Mesenchymal stem cell (in vitro differentiated cells and primary cell): ENCODE results near the gene TMEM151B.

ENCODE experiments used
- DNase-seq: peaks from one replicate; pipeline ENCODE4 v3.0.0-alpha.2; 2013
- H2AFZ ChIP-seq: one replicate; pipeline ENCODE4 v1.6.1; 2013; ENCODE audit warnings: low read depth, mild to moderate bottlenecking, control low read depth, inconsistent platforms, low read length, moderate library complexity
- H2AK5ac ChIP-seq: 2 replicates; pipeline ENCODE4 v1.6.1; 2013; ENCODE audit warnings: low read length, moderate library complexity, mild to moderate bottlenecking, inconsistent platforms; ENCODE audit not compliant: severe bottlenecking
- H2BK120ac ChIP-seq: one replicate; pipeline ENCODE4 v1.6.1; 2013; ENCODE audit warnings: low read depth, mild to moderate bottlenecking, inconsistent platforms, low read length, moderate library complexity
- H2BK12ac ChIP-seq, 2 experiments: one replicate each; pipeline ENCODE4 v1.6.1; 2013; ENCODE audit warnings: inconsistent platforms in 2 of 2, low read length in 2 of 2, mild to moderate bottlenecking in 2 of 2, moderate library complexity in 2 of 2, control low read depth in 1 of 2
- H2BK15ac ChIP-seq: one replicate; pipeline ENCODE4 v1.6.1; 2013; ENCODE audit warnings: mild to moderate bottlenecking, low read depth, inconsistent platforms; ENCODE audit not compliant: poor library complexity, severe bottlenecking
- H2BK5ac ChIP-seq: 2 replicates; pipeline ENCODE4 v1.6.1; 2013; ENCODE audit warnings: low read depth, mild to moderate bottlenecking, low read length, control low read depth, inconsistent platforms; ENCODE audit not compliant: poor library complexity, severe bottlenecking
- H3K14ac ChIP-seq, 2 experiments: one replicate each; pipeline ENCODE4 v1.6.1; 2013; ENCODE audit warnings: inconsistent platforms in 2 of 2, low read length in 2 of 2, control low read depth in 1 of 2, mild to moderate bottlenecking in 1 of 2, moderate library complexity in 1 of 2
- H3K18ac ChIP-seq, 2 experiments: one replicate each; pipeline ENCODE4 v1.6.1; 2013; ENCODE audit warnings: inconsistent platforms in 2 of 2, low read length in 2 of 2, control low read depth in 1 of 2, low read depth in 1 of 2, mild to moderate bottlenecking in 1 of 2
- H3K23ac ChIP-seq, 2 experiments: one replicate each; pipeline ENCODE4 v1.6.1; 2013; ENCODE audit warnings: inconsistent platforms in 2 of 2, low read length in 2 of 2, mild to moderate bottlenecking in 2 of 2, moderate library complexity in 2 of 2, control low read depth in 1 of 2
- H3K27ac ChIP-seq: 2 replicates; pipeline ENCODE4 v1.5.1; 2013; ENCODE audit warnings: mild to moderate bottlenecking, moderate library complexity, low read length, control low read depth, inconsistent platforms; ENCODE audit not compliant: poor library complexity, severe bottlenecking
- H3K27me3 ChIP-seq, 2 experiments: 2 replicates each; pipeline versions ENCODE4 v1.6.1 to v1.7.0; 2013; ENCODE audit warnings: low read length in 2 of 2, mild to moderate bottlenecking in 2 of 2, moderate library complexity in 2 of 2, control low read depth in 1 of 2, inconsistent platforms in 1 of 2; ENCODE audit not compliant: control insufficient read depth in 1 of 2, insufficient read depth in 1 of 2
- H3K36me3 ChIP-seq, 2 experiments: 2 replicates each; pipeline versions ENCODE4 v1.6.1 to v1.7.0; 2013; ENCODE audit warnings: low read length in 2 of 2, control low read depth in 1 of 2, inconsistent platforms in 1 of 2, low read depth in 1 of 2, mild to moderate bottlenecking in 1 of 2; ENCODE audit not compliant: insufficient read depth in 2 of 2, control insufficient read depth in 1 of 2
- H3K4ac ChIP-seq, 2 experiments: one replicate each; pipeline ENCODE4 v1.6.1; 2013; ENCODE audit warnings: inconsistent platforms in 2 of 2, low read length in 2 of 2, mild to moderate bottlenecking in 2 of 2, moderate library complexity in 2 of 2, control low read depth in 1 of 2, low read depth in 1 of 2
- H3K4me1 ChIP-seq: 2 replicates; pipeline ENCODE4 v1.6.1; 2013; ENCODE audit warnings: low read depth, low read length, control low read depth; ENCODE audit not compliant: control insufficient read depth, insufficient read depth
- H3K4me2 ChIP-seq: 2 replicates; pipeline ENCODE4 v1.6.1; 2013; ENCODE audit warnings: low read length, mild to moderate bottlenecking, inconsistent platforms; ENCODE audit not compliant: poor library complexity, severe bottlenecking
- H3K4me3 ChIP-seq, 2 experiments: 2 replicates each; pipeline versions ENCODE4 v1.5.1 to v1.7.0; 2013; ENCODE audit warnings: low read length in 2 of 2, mild to moderate bottlenecking in 2 of 2, control low read depth in 1 of 2, low read depth in 1 of 2; ENCODE audit not compliant: insufficient read depth in 1 of 2
- H3K79me1 ChIP-seq: replicated peaks from 2 replicates; pipeline ENCODE4 v1.6.1; 2013; ENCODE audit warnings: mild to moderate bottlenecking, control low read depth, low read length, inconsistent platforms; ENCODE audit not compliant: poor library complexity, severe bottlenecking
- H3K9ac ChIP-seq: 2 replicates; pipeline ENCODE4 v1.7.0; 2013; ENCODE audit warnings: mild to moderate bottlenecking, low read length, moderate library complexity
- H3K9me3 ChIP-seq: 2 replicates; pipeline ENCODE4 v1.7.0; 2013; ENCODE audit warnings: mild to moderate bottlenecking, low read length; ENCODE audit not compliant: control insufficient read depth
- H4K8ac ChIP-seq: one replicate; pipeline ENCODE4 v1.6.1; 2013; ENCODE audit warnings: inconsistent platforms, mild to moderate bottlenecking, low read length, moderate library complexity
- H4K91ac ChIP-seq: one replicate; pipeline ENCODE4 v1.6.1; 2013; ENCODE audit warnings: mild to moderate bottlenecking, low read length, inconsistent platforms
- WGBS: methylation state at CpG from one replicate; pipeline ENCODE4 v1.1.7; 2013; ENCODE audit warnings: mixed read lengths; 5-methylcytosine and 5-hydroxymethylcytosine counted together

The TMEM151B gene

DNA sequence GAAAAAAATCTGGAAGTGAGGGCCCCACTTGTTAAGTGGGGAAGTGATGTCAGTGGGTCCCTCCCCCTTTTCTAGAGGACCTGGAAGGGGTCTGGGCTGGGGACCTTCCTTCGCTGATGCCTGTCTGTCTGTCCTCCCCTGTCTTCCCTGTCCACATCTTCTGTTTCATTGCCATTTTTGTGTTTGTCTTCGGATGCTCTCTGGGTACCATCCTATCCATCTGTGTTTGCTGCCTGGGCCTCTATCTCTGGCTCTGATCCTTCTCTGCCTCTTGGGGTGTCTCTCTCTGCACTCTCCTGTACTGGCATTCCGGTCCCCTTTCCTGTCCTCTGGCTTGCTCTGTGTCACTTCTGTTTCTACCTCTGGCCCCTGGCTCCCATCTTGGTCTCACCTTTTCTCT, 2.3 kb downstream of the TMEM151B start:
- H3K27ac ChIP-seq: no peak overlapping the region
- 86% methylated on average over 3 of the region's 3 CpGs for WGBS
- no peaks in the 10 kb centered on the region for H3K36me3 ChIP-seq
- H3K18ac ChIP-seq: no peak overlapping the region
- no peak overlapping the region for H3K4ac ChIP-seq
- no peak overlapping the region for H2BK120ac ChIP-seq
- no peak overlapping the region for H2BK5ac ChIP-seq
- H3K79me1 ChIP-seq: no peaks in the 10 kb centered on the region
- no peak overlapping the region for H3K14ac ChIP-seq
- H2BK15ac ChIP-seq: no peak overlapping the region
- no peak overlapping the region for H2AFZ ChIP-seq
- no peak overlapping the region for H4K8ac ChIP-seq
- H3K4me2 ChIP-seq: no peak overlapping the region
- H2BK12ac ChIP-seq: no peak overlapping the region
- no peak overlapping the region for H4K91ac ChIP-seq
- peaks cover 63 to 84% of the 10 kb centered on the region in 2 experiments for H3K27me3 ChIP-seq
- no peak overlapping the region for H3K9ac ChIP-seq
- no peak for DNase-seq
- peaks cover 3% of the 10 kb centered on the region for H3K4me1 ChIP-seq
- H3K23ac ChIP-seq: no peak overlapping the region
- no peak overlapping the region for H2AK5ac ChIP-seq
- no peaks in the 10 kb centered on the region for H3K9me3 ChIP-seq
- H3K4me3 ChIP-seq: no peak overlapping the region

DNA sequence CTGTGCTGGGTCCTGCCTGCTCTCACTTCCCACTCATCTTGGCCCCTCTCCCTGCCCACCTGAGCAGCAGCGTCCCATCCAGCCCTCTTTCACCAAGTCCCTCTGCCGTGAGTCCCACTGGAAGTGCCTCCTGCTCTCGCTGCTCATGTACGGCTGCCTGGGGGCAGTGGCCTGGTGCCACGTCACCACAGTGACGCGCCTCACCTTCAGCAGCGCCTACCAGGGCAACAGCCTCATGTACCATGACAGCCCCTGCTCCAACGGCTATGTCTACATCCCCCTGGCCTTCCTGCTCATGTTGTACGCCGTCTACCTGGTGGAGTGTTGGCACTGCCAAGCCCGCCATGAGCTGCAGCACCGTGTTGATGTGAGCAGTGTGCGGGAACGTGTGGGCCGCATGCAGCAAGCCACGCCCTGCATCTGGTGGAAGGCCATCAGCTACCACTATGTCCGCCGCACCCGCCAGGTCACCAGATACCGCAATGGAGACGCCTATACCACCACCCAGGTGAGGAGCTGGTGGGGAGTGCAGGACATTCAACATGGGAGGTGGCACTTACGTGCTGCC, 2.8 kb downstream of the TMEM151B start:
- no peak for DNase-seq
- Histone ChIP-seq H4K8ac (no peak overlapping the region), H2BK12ac (no peak overlapping the region), H3K18ac (no peak overlapping the region), H3K27me3 (peaks cover 66 to 89% of the 10 kb centered on the region in 2 experiments), H3K36me3 (no peaks in the 10 kb centered on the region), H3K4me3 (no peak overlapping the region), H3K4ac (no peak overlapping the region), H3K79me1 (no peaks in the 10 kb centered on the region), H3K27ac (no peak overlapping the region), H2BK5ac (no peak overlapping the region), H3K14ac (no peak overlapping the region), H2BK120ac (no peak overlapping the region), H2AFZ (no peak overlapping the region), H2BK15ac (no peak overlapping the region), H3K23ac (no peak overlapping the region), H3K9me3 (no peaks in the 10 kb centered on the region), H4K91ac (no peak overlapping the region), H3K9ac (no peak overlapping the region), H3K4me1 (peaks cover 3% of the 10 kb centered on the region), H2AK5ac (no peak overlapping the region), H3K4me2 (no peak overlapping the region)
- WGBS: 86% methylated on average over 20 of the region's 23 CpGs

- Histone ChIP-seq H3K4me1 (peaks cover 3% of the 10 kb centered on the region), H3K79me1 (no peaks in the 10 kb centered on the region), H2BK12ac (no peak overlapping the region), H3K4me2 (no peak overlapping the region), H3K14ac (no peak overlapping the region), H3K36me3 (no peaks in the 10 kb centered on the region), H3K4ac (no peak overlapping the region), H3K18ac (no peak overlapping the region), H4K8ac (no peak overlapping the region), H2BK5ac (no peak overlapping the region), H2AFZ (no peak overlapping the region), H3K23ac (no peak overlapping the region), H4K91ac (no peak overlapping the region), H3K4me3 (no peak overlapping the region), H3K27ac (no peak overlapping the region), H2BK15ac (no peak overlapping the region), H2AK5ac (no peak overlapping the region), H3K9ac (no peak overlapping the region), H3K9me3 (no peaks in the 10 kb centered on the region), H3K27me3 (peaks cover 65 to 89% of the 10 kb centered on the region in 2 experiments), H2BK120ac (no peak overlapping the region)
- no peak for DNase-seq
- no CpG with 5 or more reads among the region's 1 CpG for WGBS
These were observed 3.4 kb downstream of the TMEM151B start for GRCh38 chr6:44273617-44274016.

DNA sequence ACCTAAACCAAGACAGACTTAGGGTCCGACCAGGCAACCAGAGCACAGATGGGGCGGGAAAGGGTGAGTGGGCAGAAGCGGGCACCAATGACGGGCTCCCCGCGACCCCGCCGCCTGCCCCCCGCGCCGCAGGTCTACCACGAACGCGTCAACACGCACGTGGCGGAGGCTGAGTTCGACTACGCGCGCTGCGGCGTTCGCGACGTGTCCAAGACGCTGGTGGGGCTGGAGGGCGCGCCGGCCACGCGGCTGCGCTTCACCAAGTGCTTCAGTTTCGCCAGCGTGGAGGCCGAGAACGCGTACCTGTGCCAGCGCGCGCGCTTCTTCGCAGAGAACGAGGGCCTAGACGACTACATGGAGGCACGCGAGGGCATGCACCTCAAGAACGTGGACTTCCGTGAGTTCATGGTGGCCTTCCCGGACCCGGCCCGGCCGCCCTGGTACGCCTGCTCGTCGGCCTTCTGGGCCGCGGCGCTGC, 5.1 kb downstream of the TMEM151B start:
- Histone ChIP-seq H3K27ac (no peak overlapping the region), H3K4me2 (no peak overlapping the region), H2AK5ac (no peak overlapping the region), H2AFZ (no peak overlapping the region), H3K4ac (no peak overlapping the region), H3K14ac (no peak overlapping the region), H3K18ac (no peak overlapping the region), H2BK120ac (no peak overlapping the region), H2BK5ac (no peak overlapping the region), H3K9me3 (no peaks in the 10 kb centered on the region), H3K4me3 (peak overlapping the region in 1 of 2 experiments; percentile 39), H4K8ac (no peak overlapping the region), H4K91ac (peak overlapping the region; percentile 43), H3K79me1 (no peaks in the 10 kb centered on the region), H3K27me3 (peaks cover 50 to 90% of the 10 kb centered on the region in 2 experiments), H3K9ac (no peak overlapping the region), H2BK15ac (no peak overlapping the region), H3K4me1 (peaks cover 3% of the 10 kb centered on the region), H2BK12ac (no peak overlapping the region), H3K36me3 (no peaks in the 10 kb centered on the region), H3K23ac (no peak overlapping the region)
- DNase-seq: no peak
- 96% methylated on average over 59 of the region's 59 CpGs for WGBS
